Testis (tissue), 2 donors: ENCODE data around the gene SCARB2.

ENCODE experiments used
- POLR2A ChIP-seq: fragments of 450-650 bp; IDR thresholded peaks from one replicate; pipeline ENCODE4 v1.6.1; 2017; ENCODE audit warnings: antibody characterized with exemption, mild to moderate bottlenecking, moderate library complexity
- TF ChIP-seq, protein P1 (sequence below), 3 experiments: fragments of 450-650 bp in 2 of 3; fragments of 200-600 bp in 1 of 3; sonication (generic) in 1 of 3; IDR thresholded peaks; one replicate each; pipeline ENCODE4 v1.5.1; 2016 to 2019; ENCODE audit warnings: antibody characterized with exemption in 3 of 3, mild to moderate bottlenecking in 2 of 3, moderate library complexity in 1 of 3

- no peak for TF ChIP-seq POLR2A
- TF ChIP-seq, protein P1, sequence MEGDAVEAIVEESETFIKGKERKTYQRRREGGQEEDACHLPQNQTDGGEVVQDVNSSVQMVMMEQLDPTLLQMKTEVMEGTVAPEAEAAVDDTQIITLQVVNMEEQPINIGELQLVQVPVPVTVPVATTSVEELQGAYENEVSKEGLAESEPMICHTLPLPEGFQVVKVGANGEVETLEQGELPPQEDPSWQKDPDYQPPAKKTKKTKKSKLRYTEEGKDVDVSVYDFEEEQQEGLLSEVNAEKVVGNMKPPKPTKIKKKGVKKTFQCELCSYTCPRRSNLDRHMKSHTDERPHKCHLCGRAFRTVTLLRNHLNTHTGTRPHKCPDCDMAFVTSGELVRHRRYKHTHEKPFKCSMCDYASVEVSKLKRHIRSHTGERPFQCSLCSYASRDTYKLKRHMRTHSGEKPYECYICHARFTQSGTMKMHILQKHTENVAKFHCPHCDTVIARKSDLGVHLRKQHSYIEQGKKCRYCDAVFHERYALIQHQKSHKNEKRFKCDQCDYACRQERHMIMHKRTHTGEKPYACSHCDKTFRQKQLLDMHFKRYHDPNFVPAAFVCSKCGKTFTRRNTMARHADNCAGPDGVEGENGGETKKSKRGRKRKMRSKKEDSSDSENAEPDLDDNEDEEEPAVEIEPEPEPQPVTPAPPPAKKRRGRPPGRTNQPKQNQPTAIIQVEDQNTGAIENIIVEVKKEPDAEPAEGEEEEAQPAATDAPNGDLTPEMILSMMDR (IDR thresholded peaks at IDR 0.05) = no peak
Measured at GRCh38 chr4:76192236-76192635, 21.4 kb downstream of the SCARB2 start.
